GM18526 (cell line): Measurements from ENCODE around the gene GRID2.

Experiments
- POLR2A ChIP-seq: IDR thresholded peaks from 3 replicates; pipeline ENCODE4 v1.6.1; 2011; ENCODE audit not compliant: insufficient read length; ENCODE audit errors: extremely low read depth

GRID2 gene

GRCh38 chr4:93722446-93722845, 1418.7 kb downstream of the GRID2 start:
- no peak for TF ChIP-seq POLR2A

DNA sequence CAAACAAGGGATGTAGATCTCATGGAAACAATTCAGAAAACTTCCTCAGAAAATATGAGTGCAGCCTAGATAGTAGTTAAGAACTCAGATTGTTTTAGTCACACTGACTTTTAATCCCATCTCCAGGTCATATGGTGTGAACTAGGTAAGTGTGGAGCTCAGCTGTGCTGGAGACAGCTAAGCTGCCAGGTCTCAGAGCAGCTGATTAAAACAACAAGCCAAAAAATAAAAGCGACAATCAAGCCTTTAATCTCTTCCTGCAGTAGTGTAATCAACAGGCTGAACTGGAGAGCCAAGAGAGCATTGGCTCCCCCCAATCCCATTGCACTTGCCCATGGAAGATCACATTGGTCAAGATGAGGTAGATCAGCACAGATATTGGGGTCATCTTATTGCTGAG, 1426.5 kb downstream of the GRID2 start:
- TF ChIP-seq POLR2A: no peak

- no peak for TF ChIP-seq POLR2A
Measured at GRCh38 chr4:93730760-93731159, 1427.0 kb downstream of the GRID2 start.

DNA sequence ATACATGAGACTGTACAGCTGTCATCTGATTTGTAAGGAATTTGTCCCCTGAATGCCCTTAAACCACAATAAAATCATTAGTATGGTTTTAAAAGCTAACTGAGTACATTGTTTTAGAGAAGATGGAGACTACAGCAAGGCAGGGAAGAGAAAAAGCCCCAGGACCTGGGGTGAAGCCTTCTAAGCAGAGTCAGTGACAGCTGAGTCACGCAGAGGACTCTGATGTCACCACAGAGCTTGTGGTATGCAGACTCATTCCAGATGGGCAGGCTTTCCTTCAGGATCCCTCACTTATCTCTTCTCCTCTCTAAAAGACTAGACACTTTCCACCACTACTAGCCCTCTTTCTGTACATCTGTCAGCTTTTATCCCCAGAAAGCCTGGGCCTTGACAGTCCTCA, 1427.7 kb downstream of the GRID2 start:
- TF ChIP-seq POLR2A: no peak

DNA sequence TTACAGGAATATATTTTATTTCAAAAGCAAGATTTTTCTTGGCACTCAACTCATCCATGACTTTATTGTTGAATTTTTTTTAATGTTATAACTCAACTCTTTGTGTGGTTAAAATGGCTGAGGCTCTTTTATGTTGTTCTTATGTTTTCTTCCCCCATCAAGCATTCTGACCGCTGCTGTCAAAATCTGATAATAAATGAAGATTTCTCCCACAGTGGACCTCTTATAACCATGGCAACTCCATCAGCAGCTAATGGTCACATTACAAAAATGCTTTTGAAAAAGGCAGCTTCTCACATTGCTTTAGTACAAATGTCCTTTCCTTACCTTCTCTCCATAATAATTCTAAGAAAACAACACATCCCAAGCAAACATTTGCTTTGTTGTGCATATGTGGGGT, 1428.7 kb downstream of the GRID2 start:
- TF ChIP-seq POLR2A: no peak

GRCh38 chr4:93740890-93741289, 1437.1 kb downstream of the GRID2 start:
- no peak for TF ChIP-seq POLR2A

- TF ChIP-seq POLR2A: no peak
Measured at GRCh38 chr4:93743022-93743421, 1439.3 kb downstream of the GRID2 start.

DNA sequence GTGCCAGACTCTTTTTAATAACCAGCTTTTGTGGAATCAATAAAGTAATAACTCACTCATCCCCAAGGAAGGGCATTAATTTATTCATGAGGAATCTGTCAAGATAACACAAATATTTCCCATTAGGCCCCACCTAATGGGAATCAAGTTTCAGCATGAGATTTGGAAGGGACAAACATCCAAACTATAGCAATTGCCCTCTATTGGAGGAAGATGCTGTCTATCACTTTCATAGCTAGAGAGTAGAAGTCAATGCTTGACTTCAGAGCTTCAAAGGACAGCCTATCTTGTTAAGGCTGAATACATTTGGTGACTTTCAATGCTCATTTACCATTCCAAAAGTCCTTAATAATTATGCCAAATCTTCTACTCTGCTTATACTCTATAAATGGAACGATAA, 1439.9 kb downstream of the GRID2 start:
- TF ChIP-seq POLR2A: no peak

- no peak for TF ChIP-seq POLR2A
Measured at GRCh38 chr4:93744961-93745360, 1441.2 kb downstream of the GRID2 start.

GRCh38 chr4:93746031-93746430, 1442.3 kb downstream of the GRID2 start:
- TF ChIP-seq POLR2A: no peak

- TF ChIP-seq POLR2A: no peak
Measured at GRCh38 chr4:93747220-93747619, 1443.5 kb downstream of the GRID2 start.

GRCh38 chr4:93748373-93749291, 1444.9 kb downstream of the GRID2 start:
- no peak for TF ChIP-seq POLR2A

DNA sequence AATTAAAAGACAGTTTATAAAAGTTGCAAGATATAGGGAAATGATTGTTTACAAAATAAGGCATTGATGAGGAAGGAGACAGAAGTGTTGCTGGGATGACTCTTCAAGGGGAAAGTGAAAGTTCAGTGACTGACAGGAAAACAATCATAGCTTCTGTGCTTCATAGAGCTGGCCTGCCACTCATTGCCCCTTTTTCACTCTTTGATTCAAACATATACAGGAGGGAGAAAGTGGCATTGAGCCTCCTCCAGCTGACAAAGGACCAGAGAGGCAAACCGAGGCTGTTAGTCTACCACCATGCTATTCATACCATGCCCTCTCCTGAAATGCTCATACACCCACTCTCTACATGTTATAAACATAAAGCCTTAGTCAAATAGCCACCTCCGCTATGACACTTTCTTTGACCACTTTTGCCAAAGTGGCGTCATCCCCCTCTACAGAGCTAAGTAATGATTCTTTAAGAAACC, 1445.6 kb downstream of the GRID2 start:
- TF ChIP-seq POLR2A: no peak

GRCh38 chr4:93751411-93751810, 1447.6 kb downstream of the GRID2 start:
- no peak for TF ChIP-seq POLR2A

DNA sequence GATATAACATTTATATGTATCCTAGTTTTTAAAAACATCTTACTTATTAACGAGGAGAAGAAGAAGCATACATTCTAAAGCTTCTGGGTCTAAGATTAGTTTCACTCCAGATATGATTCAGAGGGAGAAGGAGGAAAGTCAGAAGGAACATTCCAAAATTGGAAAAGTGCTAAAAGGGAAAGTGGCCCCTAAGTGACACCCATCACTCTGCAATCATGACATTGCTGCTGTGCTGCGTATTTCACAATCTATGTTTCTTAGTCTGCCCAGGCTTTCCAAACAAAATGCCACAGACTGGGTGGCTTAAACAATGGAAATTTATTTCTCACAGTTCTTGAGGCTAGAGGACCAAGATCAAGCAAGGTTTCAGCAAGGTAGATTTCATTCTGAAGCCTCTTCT, 1452.3 kb downstream of the GRID2 start:
- no peak for TF ChIP-seq POLR2A

DNA sequence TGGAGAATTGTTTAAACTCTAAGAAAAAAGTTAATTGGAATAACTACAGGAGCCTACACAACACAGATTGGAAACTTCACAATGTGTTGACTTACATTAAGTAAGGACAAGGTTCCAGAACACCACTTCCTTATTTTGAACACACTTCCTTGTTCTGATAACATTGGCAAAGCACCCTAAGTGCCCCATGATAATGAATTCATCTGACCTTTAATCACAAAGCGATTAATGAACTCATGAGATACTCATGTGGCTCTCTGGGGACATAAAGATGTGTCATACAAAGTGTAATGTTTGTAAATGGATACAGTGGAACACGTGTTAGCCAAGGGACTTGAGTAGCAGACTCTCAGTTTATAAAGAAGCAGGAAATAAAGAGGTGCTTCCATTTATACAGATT, 1455.7 kb downstream of the GRID2 start:
- TF ChIP-seq POLR2A: no peak

GRCh38 chr4:93760284-93760683, 1456.5 kb downstream of the GRID2 start:
- TF ChIP-seq POLR2A: no peak
